Measurements from ENCODE around the gene EP400.
A peak's percentile ranks its signal among the peaks of the same experiment; 100 is the strongest.

Gene EP400

DNA sequence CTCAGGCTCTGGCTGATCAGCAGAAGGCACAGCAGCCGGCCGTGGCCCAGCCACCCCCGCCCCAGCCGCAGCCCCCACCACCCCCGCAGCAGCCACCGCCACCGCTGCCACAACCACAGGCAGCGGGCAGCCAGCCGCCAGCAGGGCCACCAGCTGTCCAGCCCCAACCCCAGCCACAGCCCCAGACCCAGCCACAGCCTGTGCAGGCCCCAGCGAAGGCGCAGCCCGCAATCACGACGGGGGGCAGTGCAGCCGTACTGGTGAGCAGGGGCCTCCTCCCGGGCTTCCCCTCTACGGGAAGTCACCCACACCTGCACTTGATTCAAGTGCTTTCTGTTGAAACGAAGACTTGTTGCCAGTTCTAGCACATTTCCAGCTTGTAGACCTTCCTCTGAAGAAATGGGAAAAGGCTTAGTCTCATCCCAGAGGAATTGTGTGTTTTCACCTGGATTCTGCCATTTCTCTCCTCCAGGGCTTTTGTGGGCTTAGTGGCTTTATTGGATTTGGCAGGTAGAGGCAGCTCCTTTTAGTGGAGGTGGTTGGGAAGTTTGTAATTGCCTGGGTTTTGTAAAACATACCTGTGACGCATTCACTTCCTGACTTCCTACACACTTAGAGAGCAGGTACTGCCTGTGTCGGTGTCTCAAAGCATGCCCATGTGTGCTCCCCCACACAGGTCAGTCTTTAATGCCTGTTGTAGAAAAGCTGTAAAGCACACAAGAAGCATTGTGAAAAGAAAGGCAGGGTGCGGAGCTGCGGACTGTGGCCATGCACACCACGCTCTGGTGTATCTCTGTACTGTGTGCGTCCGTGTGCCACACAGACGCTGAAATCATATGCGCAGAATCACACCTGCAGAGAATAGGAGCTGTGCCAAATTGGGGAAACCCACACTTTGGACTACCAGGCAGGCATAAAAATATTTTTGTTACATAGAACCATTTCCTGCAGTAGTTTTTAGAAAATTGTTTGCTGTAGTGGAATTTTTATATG is 103.9 kb downstream of the EP400 start:
- H4K20me1 ChIP-seq (ENCODE audit: insufficient read depth, low read length), result peaks cover 28% of the 10 kb centered on the region

DNA sequence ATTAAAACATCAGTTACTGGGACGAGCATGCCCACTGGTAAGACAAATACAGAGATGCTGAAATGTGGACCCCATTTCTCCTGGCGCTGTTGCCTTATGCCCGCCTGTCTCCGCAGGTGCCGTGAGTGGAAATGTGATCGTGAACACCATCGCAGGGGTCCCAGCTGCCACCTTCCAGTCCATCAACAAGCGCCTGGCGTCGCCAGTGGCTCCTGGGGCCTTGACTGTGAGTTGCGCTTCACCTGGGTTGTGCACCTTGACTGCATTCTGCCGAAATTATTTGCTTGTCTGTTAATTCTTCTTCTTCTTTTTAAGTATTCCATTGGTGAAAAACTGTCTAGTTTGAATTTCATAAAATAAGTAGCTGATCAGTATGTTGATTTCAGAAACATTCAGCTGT is 105.2 kb downstream of the EP400 start:
- H3K4me1 ChIP-seq (ENCODE audit: low read length), result peaks cover 21% of the 10 kb centered on the region
- H3K36me3 ChIP-seq (replicated peaks; ENCODE audit: low read depth, low read length), result peaks cover 48% of the 10 kb centered on the region

More for the DNA sequence above, 103.9 kb downstream of the EP400 start:
- H3K4me3 ChIP-seq (ENCODE audit: low read length), result no peak overlapping the region
- H3K9ac ChIP-seq (ENCODE audit: low read length), result no peak overlapping the region
- no peaks in the 10 kb centered on the region for H3K79me2 ChIP-seq (ENCODE audit: low read length)
- H3K4me1 ChIP-seq (ENCODE audit: low read length), result peaks cover 21% of the 10 kb centered on the region
- peaks cover 53% of the 10 kb centered on the region for H3K36me3 ChIP-seq (replicated peaks; ENCODE audit: low read depth, low read length)
- H3K9me3 ChIP-seq (ENCODE audit: insufficient read depth, low read length), result no peaks in the 10 kb centered on the region
- no peaks in the 10 kb centered on the region for H3K27me3 ChIP-seq (ENCODE audit: low read depth, low read length)
- no peak overlapping the region for H3K27ac ChIP-seq (ENCODE audit: low read length)
- no peak overlapping the region for H2AFZ ChIP-seq (ENCODE audit: low read depth, low read length)
- H3K4me2 ChIP-seq (ENCODE audit: low read length), result no peak overlapping the region
- no peak for TF ChIP-seq EZH2phosphoT487 (IDR thresholded peaks at IDR 0.05; ENCODE audit: low read depth)
- TF ChIP-seq, protein P1, sequence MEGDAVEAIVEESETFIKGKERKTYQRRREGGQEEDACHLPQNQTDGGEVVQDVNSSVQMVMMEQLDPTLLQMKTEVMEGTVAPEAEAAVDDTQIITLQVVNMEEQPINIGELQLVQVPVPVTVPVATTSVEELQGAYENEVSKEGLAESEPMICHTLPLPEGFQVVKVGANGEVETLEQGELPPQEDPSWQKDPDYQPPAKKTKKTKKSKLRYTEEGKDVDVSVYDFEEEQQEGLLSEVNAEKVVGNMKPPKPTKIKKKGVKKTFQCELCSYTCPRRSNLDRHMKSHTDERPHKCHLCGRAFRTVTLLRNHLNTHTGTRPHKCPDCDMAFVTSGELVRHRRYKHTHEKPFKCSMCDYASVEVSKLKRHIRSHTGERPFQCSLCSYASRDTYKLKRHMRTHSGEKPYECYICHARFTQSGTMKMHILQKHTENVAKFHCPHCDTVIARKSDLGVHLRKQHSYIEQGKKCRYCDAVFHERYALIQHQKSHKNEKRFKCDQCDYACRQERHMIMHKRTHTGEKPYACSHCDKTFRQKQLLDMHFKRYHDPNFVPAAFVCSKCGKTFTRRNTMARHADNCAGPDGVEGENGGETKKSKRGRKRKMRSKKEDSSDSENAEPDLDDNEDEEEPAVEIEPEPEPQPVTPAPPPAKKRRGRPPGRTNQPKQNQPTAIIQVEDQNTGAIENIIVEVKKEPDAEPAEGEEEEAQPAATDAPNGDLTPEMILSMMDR (IDR thresholded peaks at IDR 0.05; ENCODE audit: low read depth, low read length), result no peak

DNA sequence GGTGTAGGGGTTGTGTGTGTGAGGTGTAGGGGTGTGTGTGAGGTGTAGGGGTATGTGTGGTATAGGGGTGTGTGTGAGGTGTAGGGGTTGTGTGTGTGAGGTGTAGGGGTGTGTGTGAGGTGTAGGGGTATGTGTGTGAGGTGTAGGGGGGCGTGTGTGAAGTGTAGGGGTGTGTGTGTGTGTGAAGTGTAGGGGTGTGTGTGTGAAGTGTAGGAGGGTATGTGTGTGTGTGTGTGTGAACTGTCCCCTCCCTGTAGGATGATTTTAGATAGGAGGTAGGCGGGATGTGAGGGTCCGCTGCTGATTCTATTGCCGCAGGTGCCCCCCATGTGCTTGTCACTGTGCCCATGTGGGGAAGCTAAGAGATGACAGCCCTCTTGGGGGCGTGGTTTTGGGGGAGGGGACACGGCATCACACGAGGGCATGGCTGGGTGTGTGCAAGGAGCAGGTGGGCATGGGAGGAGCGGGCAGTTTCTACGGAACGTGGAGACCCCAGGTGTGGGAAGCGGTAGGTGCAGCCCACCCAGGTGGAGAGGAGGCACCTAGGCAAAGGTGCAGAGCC is 105.9 kb downstream of the EP400 start:
- H3K4me3 ChIP-seq (ENCODE audit: low read length), result no peak overlapping the region
- H3K4me1 ChIP-seq (ENCODE audit: low read length), result peaks cover 21% of the 10 kb centered on the region
- no peaks in the 10 kb centered on the region for H3K27me3 ChIP-seq (ENCODE audit: low read depth, low read length)
- H3K79me2 ChIP-seq (ENCODE audit: low read length), result no peaks in the 10 kb centered on the region
- no peaks in the 10 kb centered on the region for H3K9me3 ChIP-seq (ENCODE audit: insufficient read depth, low read length)
- no peak overlapping the region for H3K4me2 ChIP-seq (ENCODE audit: low read length)
- no peak overlapping the region for H3K9ac ChIP-seq (ENCODE audit: low read length)
- TF ChIP-seq EZH2phosphoT487 (IDR thresholded peaks at IDR 0.05; ENCODE audit: low read depth), result no peak
- TF ChIP-seq, protein P1 (IDR thresholded peaks at IDR 0.05; ENCODE audit: low read depth, low read length), result no peak
- H3K36me3 ChIP-seq (replicated peaks; ENCODE audit: low read depth, low read length), result peaks cover 44% of the 10 kb centered on the region
- H4K20me1 ChIP-seq (ENCODE audit: insufficient read depth, low read length), result peaks cover 28% of the 10 kb centered on the region
- no peak overlapping the region for H2AFZ ChIP-seq (ENCODE audit: low read depth, low read length)
- no peak overlapping the region for H3K27ac ChIP-seq (ENCODE audit: low read length)

More for the DNA sequence above, 105.2 kb downstream of the EP400 start:
- Histone ChIP-seq H3K9me3 (ENCODE audit: insufficient read depth, low read length) (no peaks in the 10 kb centered on the region), H3K27me3 (ENCODE audit: low read depth, low read length) (no peaks in the 10 kb centered on the region), H4K20me1 (ENCODE audit: insufficient read depth, low read length) (peaks cover 28% of the 10 kb centered on the region), H2AFZ (ENCODE audit: low read depth, low read length) (no peak overlapping the region), H3K9ac (ENCODE audit: low read length) (no peak overlapping the region), H3K27ac (ENCODE audit: low read length) (no peak overlapping the region), H3K79me2 (ENCODE audit: low read length) (no peaks in the 10 kb centered on the region), H3K4me3 (ENCODE audit: low read length) (no peak overlapping the region), H3K4me2 (ENCODE audit: low read length) (no peak overlapping the region)
- no peak for TF ChIP-seq EZH2phosphoT487 (IDR thresholded peaks at IDR 0.05; ENCODE audit: low read depth)
- TF ChIP-seq, protein P1 (IDR thresholded peaks at IDR 0.05; ENCODE audit: low read depth, low read length), result no peak

DNA sequence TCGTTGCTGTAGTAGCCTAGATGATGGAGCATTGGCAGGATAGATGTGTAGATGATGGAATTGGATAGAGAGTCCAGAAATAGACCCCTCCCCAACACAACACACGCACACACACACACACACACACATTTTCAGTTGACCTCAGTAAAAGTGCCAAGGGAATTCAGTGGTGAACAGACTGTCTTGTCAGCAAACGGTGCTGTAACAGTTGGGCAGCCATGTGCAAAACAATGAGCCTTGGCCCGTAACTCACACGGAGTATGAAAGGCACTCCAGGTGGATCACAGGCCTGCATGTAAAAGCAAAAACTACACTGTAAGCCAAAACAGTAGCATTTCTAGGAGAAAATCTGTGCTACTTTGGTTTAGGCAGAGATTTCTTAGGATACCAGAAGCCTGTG is 106.6 kb downstream of the EP400 start:
- Histone ChIP-seq H4K20me1 (ENCODE audit: insufficient read depth, low read length) (peaks cover 28% of the 10 kb centered on the region), H3K4me1 (ENCODE audit: low read length) (peaks cover 21% of the 10 kb centered on the region), H3K4me3 (ENCODE audit: low read length) (no peak overlapping the region), H2AFZ (ENCODE audit: low read depth, low read length) (no peak overlapping the region), H3K9ac (ENCODE audit: low read length) (no peak overlapping the region), H3K9me3 (ENCODE audit: insufficient read depth, low read length) (no peaks in the 10 kb centered on the region), H3K36me3 (replicated peaks; ENCODE audit: low read depth, low read length) (peaks cover 42% of the 10 kb centered on the region), H3K79me2 (ENCODE audit: low read length) (no peaks in the 10 kb centered on the region), H3K27me3 (ENCODE audit: low read depth, low read length) (no peaks in the 10 kb centered on the region), H3K4me2 (ENCODE audit: low read length) (peak overlapping the region; percentile 36), H3K27ac (ENCODE audit: low read length) (no peak overlapping the region)
- TF ChIP-seq EZH2phosphoT487 (IDR thresholded peaks at IDR 0.05; ENCODE audit: low read depth), result no peak
- TF ChIP-seq, protein P1 (IDR thresholded peaks at IDR 0.05; ENCODE audit: low read depth, low read length), result no peak

All from OCI-LY3 (cell line).